Astrocyte of the cerebellum (primary cell): ENCODE measurements around the gene S100A4.

ENCODE experiments used
- DNase-seq: peaks from one replicate; pipeline ENCODE4 v3.0.0-alpha.2; 2011; ENCODE audit warnings: low read depth
- H3K4me3 ChIP-seq: 2 replicates; pipeline ENCODE4 v1.5.1; 2011; ENCODE audit warnings: mild to moderate bottlenecking, low read depth, low read length, moderate library complexity
- CTCF ChIP-seq: IDR thresholded peaks from 2 replicates; pipeline ENCODE4 v1.5.1; 2012; ENCODE audit warnings: low read length, low read depth, moderate library complexity, mild to moderate bottlenecking; ENCODE audit errors: missing control alignments
- in situ Hi-C: cut with HindIII; loops from 2 replicates; pipeline ENCODE4 v1.10.0; 2017; ENCODE audit warnings: low sequenced_read_pairs

Gene S100A4

GRCh38 chr1:153498746-153499145 lies 46.9 kb downstream of the S100A4 start:
- TF ChIP-seq CTCF, result no peak
- in situ Hi-C loops, result no loop called here
- DNase-seq, result no peak
- no peak overlapping the region for H3K4me3 ChIP-seq

DNA sequence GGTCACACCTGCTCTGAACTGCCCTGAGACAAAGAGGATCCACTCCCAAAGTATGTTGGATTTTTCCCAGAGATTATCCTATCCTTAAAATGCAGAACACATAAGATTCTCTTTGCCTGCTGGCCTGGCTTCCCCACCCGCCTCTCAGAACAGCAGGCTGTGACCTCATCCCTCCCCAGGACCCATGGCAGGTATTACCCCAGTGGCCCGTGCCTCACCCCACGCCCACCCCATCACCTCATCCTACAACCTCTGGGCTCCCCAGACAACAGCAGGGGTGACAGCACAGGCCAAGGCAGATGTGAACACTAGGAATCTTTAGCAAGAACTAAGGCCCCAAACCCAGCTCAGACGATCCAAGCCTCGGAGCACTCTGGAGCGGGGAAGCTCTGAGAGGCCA lies 50.1 kb downstream of the S100A4 start:
- DNase-seq, result no peak
- TF ChIP-seq CTCF, result no peak
- in situ Hi-C loops, result no loop called here
- no peak overlapping the region for H3K4me3 ChIP-seq

DNA sequence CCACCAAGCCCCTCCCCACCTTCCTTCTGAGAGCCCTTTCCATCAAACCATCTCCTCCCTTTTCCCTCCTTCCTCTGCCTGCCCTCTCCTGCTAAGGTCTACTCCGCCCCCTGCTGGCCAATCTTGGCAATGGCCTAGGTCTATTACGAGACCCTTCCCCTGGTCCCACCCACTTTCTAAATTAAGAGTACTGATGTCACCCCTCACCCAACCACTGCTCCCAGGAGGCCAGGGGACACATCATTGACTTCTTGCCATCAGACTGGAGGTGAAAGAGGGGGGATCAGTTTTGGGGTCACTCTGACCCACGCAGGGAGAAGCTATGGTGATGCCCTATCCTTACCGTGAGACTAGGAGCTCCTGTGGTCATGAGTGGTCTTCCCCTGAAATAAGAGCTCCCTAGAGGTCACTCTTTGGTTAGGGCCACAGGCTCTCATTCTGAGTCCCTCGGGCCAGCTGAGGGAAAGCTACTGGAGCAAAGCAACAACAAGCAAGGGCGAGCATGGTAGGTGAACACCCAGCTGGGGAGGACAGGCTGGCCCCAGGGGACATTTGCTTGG lies 50.5 kb downstream of the S100A4 start:
- no peak overlapping the region for H3K4me3 ChIP-seq
- in situ Hi-C loops, result loop anchor here (5.0 kb wide), 1 partner anchor 128 kb away; no protein-coding TSS in a partner anchor
- DNase-seq, result peak; percentile 36
- TF ChIP-seq CTCF, result peak; percentile 91
